Medulla oblongata (tissue), 1 donor: ENCODE results near the gene ZNF708.
A peak's percentile ranks its signal among the peaks of the same experiment; 100 is the strongest.
"Not testable (repeated sequence)": the region's sequence is repeated elsewhere in the genome, so short reads cannot be mapped to it uniquely, and the experiment has no call there.

Experiments used
- DNase-seq: peaks from one replicate; pipeline ENCODE4 v3.0.0-alpha.2; 2015; ENCODE audit errors: extremely low spot score

The ZNF708 gene

DNA sequence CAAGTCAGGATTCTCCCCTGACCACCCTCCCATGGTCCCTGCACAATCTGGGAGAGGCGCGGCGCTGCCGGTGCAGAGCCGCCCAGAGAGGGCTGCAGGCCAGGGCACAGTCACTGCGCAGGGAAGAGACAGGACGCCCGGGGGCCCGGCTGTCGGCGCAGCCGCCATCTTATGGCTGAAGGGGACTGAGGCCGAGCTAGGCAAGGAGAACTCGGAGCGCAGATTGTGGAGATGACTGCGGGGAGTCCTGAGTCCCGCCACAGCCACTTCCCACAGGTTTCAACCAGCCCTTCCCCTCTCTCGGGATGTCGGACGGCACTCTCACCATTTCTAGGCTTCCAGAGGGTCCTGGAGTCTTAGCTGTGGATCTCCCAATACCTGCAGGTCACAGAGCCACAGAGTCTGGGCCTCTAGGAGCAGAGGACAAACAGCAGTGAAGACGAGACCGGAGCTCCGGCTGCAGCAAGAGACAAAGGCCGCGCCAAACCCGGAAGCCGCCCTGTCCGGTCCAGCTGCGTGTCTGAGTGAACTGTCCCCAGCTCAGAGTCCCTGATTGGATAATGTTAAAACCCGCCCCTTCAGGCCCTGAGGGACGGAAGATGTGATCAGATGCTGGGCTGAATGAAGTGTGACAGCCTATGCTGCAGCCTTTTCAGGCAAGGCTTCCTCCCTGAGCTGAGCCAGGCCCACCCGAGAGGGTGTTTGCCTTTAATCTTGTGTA, at the start of gene ZNF708:
ZNF708 (minus strand) TSS at position 526 of the 721 bp plus-strand sequence; CDS start at position 328, 198 bp downstream.
- peak; percentile 99 for DNase-seq

- no peak for DNase-seq
These were observed 33.1 kb upstream of the ZNF708 start for GRCh38 chr19:21362291-21362690.

GRCh38 chr19:21358768-21359451, 29.7 kb upstream of the ZNF708 start, which contains the start of gene ZNF738:
Gene ZNF738 (plus strand): TSS chr19:21359000. CDS start chr19:21359141, 141 bp downstream.
- peak; percentile 99 for DNase-seq

DNA sequence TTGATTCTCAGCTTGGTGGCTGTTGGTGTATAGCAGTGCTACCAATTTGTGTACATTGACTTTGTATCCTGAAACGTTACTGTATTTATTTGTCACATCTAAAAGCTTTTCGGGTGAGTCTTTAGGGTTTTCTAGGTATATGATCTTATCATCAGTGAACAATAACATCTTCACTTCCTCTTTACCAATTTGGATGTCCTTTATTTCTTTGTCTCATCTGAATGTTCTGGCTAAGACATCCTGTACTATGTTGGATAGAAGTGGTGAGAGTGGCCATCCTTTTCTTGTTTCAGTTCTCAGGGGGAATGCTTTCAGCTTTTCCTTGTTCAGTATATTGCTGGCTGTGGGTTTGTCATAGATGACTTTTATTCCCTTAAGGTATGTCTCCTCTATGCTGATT, 23.6 kb upstream of the ZNF708 start:
- DNase-seq, result no peak

DNA sequence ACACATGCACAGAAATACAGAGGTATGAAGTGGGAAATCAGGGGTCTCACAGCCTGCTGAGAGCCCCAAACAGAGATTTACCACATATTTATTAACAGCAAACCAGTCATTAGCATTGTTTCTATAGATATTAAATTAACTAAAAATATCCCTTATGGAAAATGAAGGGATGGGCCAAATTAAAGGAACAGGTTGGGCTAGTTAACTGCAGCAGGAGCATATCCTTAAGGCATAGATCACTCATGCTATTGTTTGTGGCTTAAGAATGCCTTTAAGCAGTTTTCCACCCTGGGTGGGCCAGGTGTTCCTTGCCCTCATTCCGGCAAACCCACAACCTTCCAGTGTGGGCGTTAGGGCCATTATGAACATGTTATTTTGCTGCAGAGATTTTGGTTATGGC, 15.6 kb upstream of the ZNF708 start:
- not testable (repeated sequence) for DNase-seq

GRCh38 chr19:21335721-21336120, 6.5 kb upstream of the ZNF708 start:
- DNase-seq, result no peak

GRCh38 chr19:21328406-21328805, 804 bp downstream of the ZNF708 start:
- peak; percentile 37 for DNase-seq

DNA sequence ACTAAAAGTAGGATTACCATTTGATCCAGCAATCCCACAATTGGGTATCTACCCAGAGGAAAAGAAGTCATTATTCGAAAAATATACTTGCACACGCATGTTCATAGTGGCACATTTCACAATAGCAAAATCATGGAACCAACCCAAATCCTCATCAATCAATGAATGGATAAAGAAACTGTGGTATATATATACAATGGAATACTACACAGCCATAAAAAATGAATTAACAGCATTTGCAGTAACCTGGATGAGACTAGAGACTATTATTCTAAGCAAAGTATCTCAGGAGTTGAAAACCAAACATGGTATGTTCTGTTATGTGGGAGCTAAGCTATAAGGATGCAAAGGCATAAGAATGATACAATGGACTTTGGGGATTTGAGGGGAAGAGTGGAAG, 3.0 kb downstream of the ZNF708 start:
- DNase-seq, result no peak

DNA sequence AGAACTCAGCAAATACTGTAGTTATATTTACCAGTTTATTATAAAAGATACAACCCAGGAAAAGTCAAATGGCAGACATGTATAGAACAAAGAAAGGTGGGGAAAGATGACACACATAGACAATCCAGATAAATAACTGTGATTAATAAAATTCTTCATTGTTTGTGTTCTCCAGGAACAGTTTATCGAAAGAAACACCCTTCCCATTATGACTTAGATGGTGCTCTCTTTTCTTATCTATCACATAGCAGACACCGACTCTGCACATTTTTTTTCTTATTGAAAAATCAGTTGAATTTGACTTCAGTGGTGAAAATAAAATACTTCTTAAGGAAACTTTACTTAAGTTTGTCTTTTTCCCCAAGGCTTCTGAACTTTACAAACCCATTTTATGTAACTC, 6.2 kb downstream of the ZNF708 start:
- DNase-seq, result peak; percentile 24

- DNase-seq, result peak; percentile 89
These were observed 6.7 kb downstream of the ZNF708 start for GRCh38 chr19:21322528-21322927.

GRCh38 chr19:21321996-21322395, 7.2 kb downstream of the ZNF708 start:
- DNase-seq, result no peak

DNA sequence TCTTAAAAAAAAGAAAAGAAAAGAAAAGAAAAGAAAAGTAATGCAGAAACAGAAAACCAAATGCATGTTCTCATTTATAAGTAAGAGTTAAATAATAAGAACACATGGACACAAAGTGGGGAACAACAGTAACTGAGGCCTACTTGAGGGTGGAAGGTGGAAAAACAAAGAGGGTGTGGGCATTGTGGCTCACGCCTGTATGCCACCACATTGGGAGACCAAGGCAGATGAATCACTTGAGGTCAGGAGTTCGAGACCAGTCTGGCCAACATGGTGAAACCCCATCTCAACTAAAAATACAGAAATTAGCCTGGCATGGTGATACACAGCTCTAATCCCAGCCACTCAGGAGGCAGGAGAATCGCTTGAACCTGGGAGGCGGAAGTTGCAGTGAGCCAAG, 8.1 kb downstream of the ZNF708 start:
- no peak for DNase-seq

DNA sequence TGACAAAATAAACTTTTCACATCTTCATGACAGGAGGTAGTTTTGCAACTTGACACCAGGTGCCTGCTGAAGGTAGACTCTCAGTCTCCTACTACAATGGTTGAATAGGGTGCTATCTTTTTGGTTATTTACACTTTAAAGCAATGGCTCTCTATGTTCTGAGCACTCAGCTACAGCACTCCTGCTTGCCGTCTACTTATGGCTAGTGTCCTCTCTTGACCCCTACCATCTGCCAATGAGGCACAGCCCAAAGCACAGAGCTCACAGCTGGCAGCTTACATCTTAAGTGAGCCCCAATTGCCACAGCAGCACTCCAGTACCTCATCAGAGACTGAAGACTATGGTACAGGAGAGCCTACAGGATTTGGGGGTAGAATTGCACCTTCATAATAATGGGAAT, 11.4 kb downstream of the ZNF708 start:
- DNase-seq, result no peak

GRCh38 chr19:21314676-21315075, 14.5 kb downstream of the ZNF708 start:
- peak; percentile 54 for DNase-seq

DNA sequence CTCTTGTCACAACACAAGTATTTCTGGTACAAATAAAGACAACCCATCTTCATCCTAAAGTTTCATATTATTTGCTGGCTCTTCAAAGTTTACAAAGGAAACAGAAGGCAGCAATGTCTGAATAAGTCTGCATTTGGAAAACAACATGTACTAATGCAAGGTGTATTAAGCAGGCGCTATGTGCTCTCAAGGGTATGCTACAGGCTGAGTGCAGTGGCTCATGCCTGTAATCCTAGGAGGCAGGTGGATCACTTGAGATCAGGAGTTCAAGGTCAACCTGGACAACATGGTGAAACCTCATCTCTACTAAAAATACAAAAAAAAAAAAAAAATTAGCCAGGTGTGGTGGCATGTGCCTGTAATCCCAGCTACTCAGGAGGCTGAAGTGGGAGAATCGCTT, 16.4 kb downstream of the ZNF708 start:
- not testable (repeated sequence) for DNase-seq

DNA sequence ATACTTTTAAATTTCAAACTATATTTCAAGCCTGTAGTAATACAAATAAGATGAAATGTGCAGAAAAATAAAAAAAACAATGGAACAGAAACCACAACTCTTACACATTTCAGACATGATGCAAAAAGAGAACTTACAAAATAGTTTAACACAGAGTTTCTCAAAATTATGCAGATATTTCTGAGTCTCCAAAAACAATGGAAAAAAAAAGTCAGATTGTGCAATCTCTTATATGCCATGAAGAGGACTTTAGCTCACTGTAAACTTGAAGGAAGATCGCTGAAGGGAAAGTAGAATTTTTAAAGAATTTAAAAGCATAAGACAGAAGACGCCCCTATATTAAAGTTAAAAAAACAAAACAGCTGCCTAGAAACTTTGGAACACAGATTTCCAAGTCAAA, 20.4 kb downstream of the ZNF708 start:
- DNase-seq, result no peak

DNA sequence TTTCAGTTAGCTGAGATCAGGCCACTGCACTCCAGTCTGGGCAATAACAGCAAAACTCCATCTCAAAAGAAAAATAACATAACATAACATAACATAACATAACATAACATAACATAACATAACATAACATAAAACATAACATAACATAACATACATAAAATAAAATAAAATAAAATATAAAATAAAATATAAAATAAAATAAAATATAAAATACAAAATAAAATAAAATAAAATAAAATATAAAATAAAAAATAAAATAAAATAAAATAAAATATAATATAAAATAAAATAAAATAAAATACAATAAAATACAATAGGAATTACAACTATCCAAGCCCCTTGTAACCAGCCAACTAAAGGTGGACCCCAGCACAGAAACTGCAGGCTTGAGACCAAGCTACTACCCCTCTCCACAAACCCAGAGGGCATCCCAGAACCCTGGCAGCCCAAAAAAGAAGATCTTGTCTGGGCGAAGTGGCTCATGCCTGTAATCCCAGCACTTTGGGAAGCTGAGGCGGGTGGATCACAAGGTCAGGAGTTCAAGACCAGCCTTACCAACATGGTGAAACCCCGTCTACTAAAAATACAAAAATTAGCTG, 22.2 kb downstream of the ZNF708 start:
- not testable (repeated sequence) for DNase-seq

DNA sequence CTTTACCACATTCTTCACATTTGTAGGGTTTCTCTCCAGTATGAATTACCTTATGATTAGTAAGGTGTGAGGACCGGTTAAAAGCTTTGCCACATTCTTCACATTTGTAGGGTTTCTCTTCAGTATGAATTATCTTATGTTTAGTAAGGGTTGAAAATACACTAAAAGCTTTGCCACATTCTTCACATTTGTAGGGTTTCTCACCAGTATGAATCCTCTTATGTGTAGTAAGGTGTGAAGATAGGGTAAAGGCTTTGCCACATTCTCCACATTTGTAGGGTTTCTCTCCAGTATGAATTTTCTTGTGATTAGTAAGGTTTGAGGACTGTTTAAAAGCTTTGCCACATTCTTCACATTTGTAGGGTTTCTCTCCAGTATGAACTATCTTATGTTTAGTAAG, 35.4 kb downstream of the ZNF708 start:
- DNase-seq, result not testable (repeated sequence)

DNA sequence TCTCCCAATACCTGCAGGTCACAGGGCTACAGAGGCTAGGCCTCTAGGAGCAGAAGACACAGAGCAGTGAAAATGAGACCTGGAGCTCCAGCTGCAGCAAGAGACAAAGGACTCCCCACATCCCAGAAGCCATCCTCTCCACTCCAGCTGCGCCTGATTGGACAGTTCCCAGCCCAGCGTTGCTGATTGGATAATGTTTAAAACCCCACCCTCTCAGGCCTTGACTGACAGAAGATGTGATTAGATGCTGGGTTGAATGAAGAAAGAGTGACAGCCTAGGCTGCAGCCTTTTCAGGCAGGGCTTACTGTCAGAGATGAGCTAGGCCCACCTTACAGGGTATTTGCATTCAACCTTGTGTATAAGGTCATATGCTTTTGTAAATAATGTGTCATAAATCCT, 59.4 kb downstream of the ZNF708 start:
- DNase-seq, result no peak

GRCh38 chr19:21264891-21265290, 64.3 kb downstream of the ZNF708 start:
- DNase-seq, result no peak

- DNase-seq, result no peak
These were observed 64.8 kb downstream of the ZNF708 start for GRCh38 chr19:21264416-21264815.

GRCh38 chr19:21260848-21261381, 68.3 kb downstream of the ZNF708 start:
- DNase-seq, result not testable (repeated sequence)
